ENCODE data around the gene BCAP31.
"Not testable (repeated sequence)": the region's sequence is repeated elsewhere in the genome, so short reads cannot be mapped to it uniquely, and the experiment has no call there.

The BCAP31 gene

GRCh38 chrX:153694687-153695270 lies 29.4 kb downstream of the BCAP31 start (continued):
- TF ChIP-seq POU6F1 (CRISPR knock-in tag; IDR thresholded peaks at IDR 0.05; ENCODE audit: borderline replicate concordance, low read depth) (no peak), ESRRG (CRISPR knock-in tag; IDR thresholded peaks at IDR 0.05) (no peak), SNAI2 (CRISPR knock-in tag; IDR thresholded peaks at IDR 0.05) (no peak), ZFP30 (CRISPR knock-in tag; IDR thresholded peaks at IDR 0.05) (no peak), ZNF8 (CRISPR knock-in tag; IDR thresholded peaks at IDR 0.05) (no peak)

GRCh38 chrX:153694256-153694655 lies 29.9 kb downstream of the BCAP31 start:
- ATAC-seq = not testable (repeated sequence)

- no peak for TF ChIP-seq SNAI2 (CRISPR knock-in tag; IDR thresholded peaks at IDR 0.05)
- no peak for TF ChIP-seq CSRNP3 (CRISPR knock-in tag; IDR thresholded peaks at IDR 0.05)
- TF ChIP-seq BACH2 (CRISPR knock-in tag; IDR thresholded peaks at IDR 0.05; ENCODE audit: borderline replicate concordance) = no peak
- no peak for TF ChIP-seq ZFP3 (CRISPR knock-in tag; IDR thresholded peaks at IDR 0.05)
- TF ChIP-seq RARB (CRISPR knock-in tag; IDR thresholded peaks at IDR 0.05) = no peak
- ATAC-seq = no peak
Measured at GRCh38 chrX:153693216-153694086, 30.7 kb downstream of the BCAP31 start.

GRCh38 chrX:153692611-153693156 lies 31.5 kb downstream of the BCAP31 start:
- no peak for ATAC-seq
- TF ChIP-seq BACH2 (CRISPR knock-in tag; IDR thresholded peaks at IDR 0.05; ENCODE audit: borderline replicate concordance) (no peak), CREB5 (CRISPR knock-in tag; IDR thresholded peaks at IDR 0.05; ENCODE audit: low read depth) (no peak), ISL1 (CRISPR knock-in tag; IDR thresholded peaks at IDR 0.05) (no peak), OSR1 (CRISPR knock-in tag; IDR thresholded peaks at IDR 0.05) (no peak), ZFP30 (CRISPR knock-in tag; IDR thresholded peaks at IDR 0.05) (no peak), ARNTL (CRISPR knock-in tag; IDR thresholded peaks at IDR 0.05; ENCODE audit: borderline replicate concordance, low read depth) (no peak), TCF4 (CRISPR knock-in tag; IDR thresholded peaks at IDR 0.05; ENCODE audit: borderline replicate concordance) (no peak), ZNF70 (CRISPR knock-in tag; IDR thresholded peaks at IDR 0.05) (no peak), CSRNP3 (CRISPR knock-in tag; IDR thresholded peaks at IDR 0.05) (no peak), PPARA (CRISPR knock-in tag; IDR thresholded peaks at IDR 0.05; ENCODE audit: borderline replicate concordance) (no peak), SNAI2 (CRISPR knock-in tag; IDR thresholded peaks at IDR 0.05) (no peak), ESRRG (CRISPR knock-in tag; IDR thresholded peaks at IDR 0.05) (no peak), PATZ1 (CRISPR knock-in tag; IDR thresholded peaks at IDR 0.05; ENCODE audit: borderline replicate concordance) (no peak), ZNF565 (CRISPR knock-in tag; conservative IDR thresholded peaks at IDR 0.05; ENCODE audit: low read depth) (no peak), ZFP3 (CRISPR knock-in tag; IDR thresholded peaks at IDR 0.05) (no peak), TOX (CRISPR knock-in tag; IDR thresholded peaks at IDR 0.05; ENCODE audit: borderline replicate concordance) (no peak), TSHZ2 (CRISPR knock-in tag; IDR thresholded peaks at IDR 0.05) (no peak), ZNF8 (CRISPR knock-in tag; IDR thresholded peaks at IDR 0.05) (no peak), POU6F1 (CRISPR knock-in tag; IDR thresholded peaks at IDR 0.05; ENCODE audit: borderline replicate concordance, low read depth) (no peak), RARB (CRISPR knock-in tag; IDR thresholded peaks at IDR 0.05) (no peak)
